ENCODE results near the gene LRP1-AS. TPM values are rescaled to one million over a fixed set of nuclear protein-coding genes. Genes with fewer than 3 reads are reported as not detected.
A peak's percentile ranks its signal among the peaks of the same experiment; 100 is the strongest.

The LRP1-AS gene
- total and polyA plus RNA-seq, 4 donors, result not detected

DNA sequence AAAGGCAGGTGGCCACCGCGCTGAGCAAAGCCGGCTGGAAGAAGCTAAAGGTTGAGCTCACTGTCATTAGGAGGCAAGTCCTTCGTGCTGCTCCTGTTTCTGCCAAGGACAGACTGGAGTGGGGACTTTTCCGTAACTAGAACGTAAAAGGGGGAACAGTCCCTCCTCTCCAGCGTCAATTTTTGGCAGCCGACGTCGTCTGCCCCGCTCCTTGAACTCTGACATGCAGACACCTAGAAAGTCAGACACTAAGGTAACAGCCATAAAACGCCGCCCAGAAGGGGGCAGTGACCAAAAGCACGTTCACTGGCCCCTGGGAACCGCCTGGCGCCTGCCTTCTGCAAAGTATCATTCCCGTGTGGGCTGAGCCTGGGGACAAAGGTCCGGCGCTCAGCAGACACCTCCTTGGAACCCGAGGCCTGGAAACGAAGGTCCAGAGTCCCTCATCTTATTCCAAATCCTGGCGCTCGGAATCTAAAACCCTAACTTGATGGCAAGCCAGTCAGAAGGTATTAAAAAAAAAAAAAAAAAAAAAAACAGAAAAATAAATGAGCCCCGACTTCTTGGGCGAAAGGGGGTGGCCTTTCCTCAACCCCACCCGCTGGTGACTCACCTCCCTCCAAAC, 20.2 kb downstream of the LRP1-AS start:
- H3K27ac ChIP-seq (ENCODE audit: low read depth in 1 of 2, low read length in 1 of 2), result peak overlapping the region; percentile 82 to 98
- DNase-seq, result peak; percentile 61 to 73 (median 63)
- no peaks in the 10 kb centered on the region for H3K27me3 ChIP-seq (ENCODE audit: control insufficient read depth in 3 of 3, insufficient read depth in 3 of 3, low read length in 2 of 3)
- H3K9ac ChIP-seq (ENCODE audit: insufficient read depth in 1 of 2, low read length in 2 of 2), result peak overlapping the region in 1 of 2 donors; percentile 10
- no peaks in the 10 kb centered on the region for H3K9me3 ChIP-seq (ENCODE audit: control insufficient read depth in 4 of 4, insufficient read depth in 3 of 4, low read length in 3 of 4)
- peaks cover 0 to 6% (median 0%) of the 10 kb centered on the region in 4 donors for H3K36me3 ChIP-seq (ENCODE audit: control insufficient read depth in 4 of 4, insufficient read depth in 4 of 4, low read length in 4 of 4)
- TF ChIP-seq, protein P1, sequence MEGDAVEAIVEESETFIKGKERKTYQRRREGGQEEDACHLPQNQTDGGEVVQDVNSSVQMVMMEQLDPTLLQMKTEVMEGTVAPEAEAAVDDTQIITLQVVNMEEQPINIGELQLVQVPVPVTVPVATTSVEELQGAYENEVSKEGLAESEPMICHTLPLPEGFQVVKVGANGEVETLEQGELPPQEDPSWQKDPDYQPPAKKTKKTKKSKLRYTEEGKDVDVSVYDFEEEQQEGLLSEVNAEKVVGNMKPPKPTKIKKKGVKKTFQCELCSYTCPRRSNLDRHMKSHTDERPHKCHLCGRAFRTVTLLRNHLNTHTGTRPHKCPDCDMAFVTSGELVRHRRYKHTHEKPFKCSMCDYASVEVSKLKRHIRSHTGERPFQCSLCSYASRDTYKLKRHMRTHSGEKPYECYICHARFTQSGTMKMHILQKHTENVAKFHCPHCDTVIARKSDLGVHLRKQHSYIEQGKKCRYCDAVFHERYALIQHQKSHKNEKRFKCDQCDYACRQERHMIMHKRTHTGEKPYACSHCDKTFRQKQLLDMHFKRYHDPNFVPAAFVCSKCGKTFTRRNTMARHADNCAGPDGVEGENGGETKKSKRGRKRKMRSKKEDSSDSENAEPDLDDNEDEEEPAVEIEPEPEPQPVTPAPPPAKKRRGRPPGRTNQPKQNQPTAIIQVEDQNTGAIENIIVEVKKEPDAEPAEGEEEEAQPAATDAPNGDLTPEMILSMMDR (IDR thresholded peaks at IDR 0.05; ENCODE audit: control extremely low read depth, extremely low read depth), result peak; percentile 6
- peak; percentile 47 for ATAC-seq (ENCODE audit: insufficient read depth, low FRiP score)
- peaks cover 0 to 35% (median 13%) of the 10 kb centered on the region in 5 donors for H3K4me1 ChIP-seq (ENCODE audit: control insufficient read depth in 5 of 5, insufficient read depth in 5 of 5, low read length in 5 of 5)
- peak overlapping the region; percentile 75 for H3K4me3 ChIP-seq
- WGBS, 2 donors, result 5 to 7% methylated on average over 24 to 26 of the region's 26 CpGs

GRCh38 chr12:57126561-57126960, 20.9 kb downstream of the LRP1-AS start:
- WGBS, 2 donors, result 43 to 57% methylated on average over 7 of the region's 7 CpGs
- TF ChIP-seq, protein P1 (IDR thresholded peaks at IDR 0.05; ENCODE audit: control extremely low read depth, extremely low read depth), result no peak

GRCh38 chr12:57126061-57126460, 21.4 kb downstream of the LRP1-AS start:
- TF ChIP-seq, protein P1 (IDR thresholded peaks at IDR 0.05; ENCODE audit: control extremely low read depth, extremely low read depth), result no peak
- Histone ChIP-seq H3K4me3 (no peak overlapping the region), H3K27me3 (ENCODE audit: control insufficient read depth in 3 of 3, insufficient read depth in 3 of 3, low read length in 2 of 3) (no peaks in the 10 kb centered on the region), H3K9me3 (ENCODE audit: control insufficient read depth in 4 of 4, insufficient read depth in 3 of 4, low read length in 3 of 4) (no peaks in the 10 kb centered on the region), H3K36me3 (ENCODE audit: control insufficient read depth in 4 of 4, insufficient read depth in 4 of 4, low read length in 4 of 4) (no peaks in the 10 kb centered on the region), H3K27ac (ENCODE audit: low read depth in 1 of 2, low read length in 1 of 2) (no peak overlapping the region), H3K9ac (ENCODE audit: insufficient read depth in 1 of 2, low read length in 2 of 2) (no peak overlapping the region), H3K4me1 (ENCODE audit: control insufficient read depth in 5 of 5, insufficient read depth in 5 of 5, low read length in 5 of 5) (peaks cover 0 to 24% (median 3%) of the 10 kb centered on the region in 5 donors)
- WGBS, 2 donors, result 93 to 94% methylated on average over 11 of the region's 11 CpGs
- DNase-seq (no peak), ATAC-seq (ENCODE audit: insufficient read depth, low FRiP score) (no peak)

More at GRCh38 chr12:57126561-57126960, 20.9 kb downstream of the LRP1-AS start:
- H3K27ac ChIP-seq (ENCODE audit: low read depth in 1 of 2, low read length in 1 of 2), result peak overlapping the region in 1 of 2 donors; percentile 46
- no peaks in the 10 kb centered on the region for H3K9me3 ChIP-seq (ENCODE audit: control insufficient read depth in 4 of 4, insufficient read depth in 3 of 4, low read length in 3 of 4)
- H3K9ac ChIP-seq (ENCODE audit: insufficient read depth in 1 of 2, low read length in 2 of 2), result no peak overlapping the region
- no peaks in the 10 kb centered on the region for H3K36me3 ChIP-seq (ENCODE audit: control insufficient read depth in 4 of 4, insufficient read depth in 4 of 4, low read length in 4 of 4)
- no peak for DNase-seq
- peaks cover 0 to 29% (median 6%) of the 10 kb centered on the region in 5 donors for H3K4me1 ChIP-seq (ENCODE audit: control insufficient read depth in 5 of 5, insufficient read depth in 5 of 5, low read length in 5 of 5)
- no peak overlapping the region for H3K4me3 ChIP-seq
- H3K27me3 ChIP-seq (ENCODE audit: control insufficient read depth in 3 of 3, insufficient read depth in 3 of 3, low read length in 2 of 3), result no peaks in the 10 kb centered on the region
- no peak for ATAC-seq (ENCODE audit: insufficient read depth, low FRiP score)
